Aorta (tissue), 5 donors: Measurements from ENCODE around the gene ACTN4. TPM values are rescaled to one million over a fixed set of nuclear protein-coding genes. Genes with fewer than 3 reads are reported as not detected.
"Not testable (repeated sequence)": the region's sequence is repeated elsewhere in the genome, so short reads cannot be mapped to it uniquely, and the experiment has no call there.

ENCODE experiments used
- ATAC-seq: fragments of 200-7000 bp; cut with Tn5 transposase; one replicate; pipeline ENCODE4 v1.9.1; 2022; ENCODE audit warnings: moderate library complexity; ENCODE audit not compliant: low FRiP score
- DNase-seq, 2 donors: peaks; one replicate each; pipeline ENCODE4 v3.0.0-alpha.2; 2020
- H3K27ac ChIP-seq, 2 donors: one replicate each; pipeline ENCODE4 v1.5.1; 2013; ENCODE audit warnings: low read length in 2 of 2, mild to moderate bottlenecking in 2 of 2, moderate library complexity in 2 of 2, control low read depth in 1 of 2, inconsistent platforms in 1 of 2, low read depth in 1 of 2
- H3K27me3 ChIP-seq, 2 donors: one replicate each; pipeline ENCODE4 v1.6.1; 2013; ENCODE audit warnings: control low read depth in 1 of 2, low read length in 1 of 2, mild to moderate bottlenecking in 1 of 2, moderate library complexity in 1 of 2; ENCODE audit not compliant: insufficient read depth in 2 of 2, control insufficient read depth in 1 of 2
- H3K36me3 ChIP-seq, 2 donors: one replicate each; pipeline ENCODE4 v1.6.1; 2013; ENCODE audit warnings: control low read depth in 1 of 2, low read length in 1 of 2, mild to moderate bottlenecking in 1 of 2; ENCODE audit not compliant: insufficient read depth in 2 of 2, control insufficient read depth in 1 of 2
- H3K4me1 ChIP-seq, 2 donors: one replicate each; pipeline ENCODE4 v1.6.1; 2013; ENCODE audit warnings: low read length in 2 of 2, control low read depth in 1 of 2, mild to moderate bottlenecking in 1 of 2, moderate library complexity in 1 of 2; ENCODE audit not compliant: insufficient read depth in 2 of 2, control insufficient read depth in 1 of 2
- H3K4me3 ChIP-seq, 2 donors: one replicate each; pipeline ENCODE4 v1.5.1; 2013; ENCODE audit warnings: low read length in 2 of 2, control low read depth in 1 of 2, mild to moderate bottlenecking in 1 of 2
- H3K9me3 ChIP-seq: one replicate; pipeline ENCODE4 v1.6.1; 2013; ENCODE audit warnings: mild to moderate bottlenecking, low read length; ENCODE audit not compliant: control insufficient read depth
- WGBS, 2 donors: extraction: QIAGEN DNeasy Blood & Tissue Kit; methylation state at CpG; one replicate each; pipeline ENCODE4 v1.1.7; 2013; 5-methylcytosine and 5-hydroxymethylcytosine counted together
- intact Hi-C, 2 donors: fragments of 100-400 bp; cut with DNase I; formaldehyde crosslinking; loops; one replicate each; pipeline versions ENCODE4 v1.14.2 to v1.15.0; 2022
- polyA plus RNA-seq, 2 donors: library from polyadenylated mRNA; stranded (reverse); fragments of 200-250 nt; gene quantifications; one replicate each; pipeline ENCODE4 v1.2.3, GENCODE V29; 2013
- total RNA-seq, 2 donors: library from RNA; stranded (reverse); fragmentation: NEBNext Ultra II Directional; extraction: Animal tissue kit (Norgen Biotek cat#: 25700); gene quantifications; one replicate each; pipeline ENCODE4 v1.2.1, GENCODE V29; 2021
- donor health status: healthy with polysubstance abuse.
- donor health status: Bipolar disorder and iron deficiency.
- donor health status: DM: no; HTN: no; CAD: no.
- donor health status: DM: no; HTN: no; CAD: no.
- donor health status: DM: yes; HTN: yes; CAD: no.

Gene ACTN4
- total and polyA plus RNA-seq, 4 donors, result 111 to 1,985 (median 479) TPM

GRCh38 chr19:38763795-38764220 is 116.4 kb downstream of the ACTN4 start:
- Histone ChIP-seq H3K27ac (no peak overlapping the region), H3K27me3 (no peaks in the 10 kb centered on the region), H3K36me3 (no peaks in the 10 kb centered on the region), H3K9me3 (no peaks in the 10 kb centered on the region), H3K4me1 (no peaks in the 10 kb centered on the region), H3K4me3 (no peak overlapping the region)
- ATAC-seq (no peak), DNase-seq (no peak)
- WGBS, 2 donors, result 92% methylated on average over 3 of the region's 3 CpGs
- intact Hi-C loops, result loop anchor here in 1 of 2 donors (10.0 kb wide), 1 partner anchor 111 kb away; the partner anchor contains the start of gene RINL

- Histone ChIP-seq H3K4me1 (no peaks in the 10 kb centered on the region), H3K27ac (no peak overlapping the region), H3K4me3 (no peak overlapping the region), H3K36me3 (no peaks in the 10 kb centered on the region), H3K27me3 (no peaks in the 10 kb centered on the region), H3K9me3 (no peaks in the 10 kb centered on the region)
- ATAC-seq (no peak), DNase-seq (no peak)
- WGBS, 2 donors, result 96 to 97% methylated on average over 2 of the region's 2 CpGs
- intact Hi-C loops, result loop anchor here in 1 of 2 donors (10.0 kb wide), 1 partner anchor 110 kb away; the partner anchor contains the start of gene RINL
Observed at GRCh38 chr19:38765214-38765613, 117.8 kb downstream of the ACTN4 start.

GRCh38 chr19:38766276-38767047 is 119.0 kb downstream of the ACTN4 start:
- Histone ChIP-seq H3K36me3 (no peaks in the 10 kb centered on the region), H3K4me3 (no peak overlapping the region), H3K27me3 (no peaks in the 10 kb centered on the region), H3K27ac (no peak overlapping the region), H3K4me1 (no peaks in the 10 kb centered on the region), H3K9me3 (no peaks in the 10 kb centered on the region)
- DNase-seq (no peak), ATAC-seq (no peak)
- WGBS, 2 donors, result 85 to 87% methylated on average over 10 of the region's 10 CpGs
- intact Hi-C loops, result loop anchor here in 1 of 2 donors (10.0 kb wide), 1 partner anchor 108 kb away; the partner anchor contains the start of gene RINL

- no peaks in the 10 kb centered on the region for H3K4me1 ChIP-seq
- DNase-seq, result peak; percentile 94 to 96
- no peaks in the 10 kb centered on the region for H3K9me3 ChIP-seq
- ATAC-seq, result peak; percentile 89
- no peak overlapping the region for H3K27ac ChIP-seq
- intact Hi-C loops, result loop anchor here in 1 of 2 donors (10.0 kb wide), 1 partner anchor 105 kb away; the partner anchor contains the start of gene RINL
- no peaks in the 10 kb centered on the region for H3K27me3 ChIP-seq
- no peak overlapping the region for H3K4me3 ChIP-seq
- WGBS, 2 donors, result 14 to 22% methylated on average over 27 to 42 of the region's 42 CpGs
- H3K36me3 ChIP-seq, result no peaks in the 10 kb centered on the region
Observed at GRCh38 chr19:38769635-38770211, 122.3 kb downstream of the ACTN4 start.

GRCh38 chr19:38770228-38770948 is 122.9 kb downstream of the ACTN4 start:
- WGBS, 2 donors, result 3 to 7% methylated on average over 22 to 26 of the region's 58 CpGs
- H3K27me3 ChIP-seq, H3K27ac ChIP-seq, DNase-seq, H3K4me1 ChIP-seq, intact Hi-C loops, H3K9me3 ChIP-seq, H3K4me3 ChIP-seq, H3K36me3 ChIP-seq: not testable (repeated sequence)
- peak; percentile 36 for ATAC-seq

GRCh38 chr19:38770949-38771275 is 123.5 kb downstream of the ACTN4 start:
- 0% methylated on average over 1 of the region's 22 CpGs for WGBS, 2 donors

GRCh38 chr19:38771569-38771968 is 124.1 kb downstream of the ACTN4 start:
- H3K27ac ChIP-seq, ATAC-seq, H3K4me3 ChIP-seq, H3K9me3 ChIP-seq, DNase-seq, H3K27me3 ChIP-seq, intact Hi-C loops, H3K4me1 ChIP-seq, H3K36me3 ChIP-seq: not testable (repeated sequence)
- 36 to 45% methylated on average over 3 to 7 of the region's 30 CpGs for WGBS, 2 donors

More at GRCh38 chr19:38770949-38771275, 123.5 kb downstream of the ACTN4 start:
- H3K36me3 ChIP-seq, H3K4me3 ChIP-seq, H3K27me3 ChIP-seq, intact Hi-C loops, H3K4me1 ChIP-seq, DNase-seq, H3K27ac ChIP-seq, H3K9me3 ChIP-seq: not testable (repeated sequence)
- peak; percentile 91 for ATAC-seq

- 87 to 89% methylated on average over 10 to 11 of the region's 14 CpGs for WGBS, 2 donors
- DNase-seq, result no peak
- H3K36me3 ChIP-seq, result no peaks in the 10 kb centered on the region
- H3K27me3 ChIP-seq, result no peaks in the 10 kb centered on the region
- H3K4me1 ChIP-seq, result no peaks in the 10 kb centered on the region
- H3K9me3 ChIP-seq, result no peaks in the 10 kb centered on the region
- no peak within 1 kb of the TSS for H3K4me3 ChIP-seq
- intact Hi-C loops, result loop anchor here in 1 of 2 donors (2.0 kb wide), 1 partner anchor 19 kb away; no protein-coding TSS in a partner anchor
- ATAC-seq, result no peak
- H3K27ac ChIP-seq, result no peak within 1 kb of the TSS
Observed at GRCh38 chr19:38773469-38774177, 126.2 kb downstream of the ACTN4 start, which contains the start of gene LGALS7. Gene LGALS7, minus strand, starts transcription at chr19:38773517. Its CDS starts 25 bp downstream, at chr19:38773492.
